Heart left ventricle (tissue), 13 donors: ENCODE results near the gene CSNK1D.

Experiments
- CTCF ChIP-seq, 12 donors: fragments of 200-600 bp; sonication (generic) in 4 of 12; IDR thresholded peaks; one replicate each; pipeline versions ENCODE4 v1.5.0 to v1.8.0; 2018 to 2022; ENCODE audit warnings: antibody characterized with exemption in 12 of 12, mild to moderate bottlenecking in 5 of 12
- POLR2A ChIP-seq, 2 donors: fragments of 450-650 bp; IDR thresholded peaks; one replicate each; pipeline ENCODE4 v1.6.1; 2017; ENCODE audit warnings: antibody characterized with exemption in 2 of 2, mild to moderate bottlenecking in 2 of 2, moderate library complexity in 2 of 2
- donor health status: ischemic (EF 13 %, LVEDD 7.1; RV severe dilation, severe dysfunction).
- donor health status: DM: no; HTN: yes; CAD: no.
- donor health status: DM: no; HTN: no; CAD: no.
- donor health status: ischemic (EF 25% LVEDD 6.9; RV normal size, moderate dysfunction).
- donor health status: ischemic (EF 25% LVEDD 5.7; RV mildly dilated, moderate dysfunction).
- donor health status: ischemic (EF 35%, LVEDD 5.7; RV mildly dilated, moderate dysfunction).
- donor health status: nonischemic (EF 11% LVEDD 7.7; RV severe dilation, severe dysfunction).
- donor health status: DM: yes; HTN: yes; CAD: no.
- donor health status: PGD.
- donor health status: ischemic (EF 29% LVEDD 5.4; RV normal size, mild dysfunction).
- donor health status: nonischemic (EF 23%, LVEDD 6.1; RV moderate dilation, normal function).

- no peak for TF ChIP-seq CTCF (IDR thresholded peaks at IDR 0.05)
- no peak for TF ChIP-seq POLR2A (IDR thresholded peaks at IDR 0.05)
Measured at GRCh38 chr17:82228278-82228841, 45.1 kb downstream of the CSNK1D start.
